A549 (cell line): Measurements from ENCODE around the gene LHFPL2. TPM values are rescaled to one million over a fixed set of nuclear protein-coding genes. Genes with fewer than 3 reads are reported as not detected.

ENCODE experiments used
- ATAC-seq, 2 experiments: fragments of 200-7000 bp in 1 of 2; fragments of >200 bp in 1 of 2; cut with Nextera tagmentation in 1 of 2; cut with Tn5 transposase in 1 of 2; 3 replicates each; pipeline versions ENCODE4 v1.8.0 to v1.9.1; 2018 to 2020; ENCODE audit warnings: mild to moderate bottlenecking in 1 of 2, moderate library complexity in 1 of 2
- CTCF ChIA-PET: fragments of 300-600 bp; sonication (Branson Sonifier 250); formaldehyde crosslinking; extraction: SDS; loops from one replicate; lab custom pipeline; 2021; ENCODE audit warnings: antibody characterized with exemption, inconsistent platforms; lab: Yijun Ruan, JAX
- POLR2A ChIA-PET: fragments of 350-600 bp; formaldehyde crosslinking; extraction: SDS; loops from one replicate; lab custom pipeline; 2021; ENCODE audit warnings: antibody characterized with exemption, inconsistent platforms; lab: Yijun Ruan, JAX
- DNase-seq, 2 experiments: peaks; one replicate each; pipeline versions ENCODE4 v3.0.0 to v3.0.0-alpha.2; 2011 to 2016; ENCODE audit warnings: low read depth in 1 of 2, low spot score in 1 of 2
- FAIRE-seq: peaks from 2 replicates; lab custom pipeline; 2011; peaks lifted over from hg19 to GRCh38; lab: Jason Lieb, UNC
- H3K27ac ChIP-seq, 2 experiments: fragments of >200 bp; sonication (Bioruptor Twin); formaldehyde crosslinking; 3 replicates each; pipeline ENCODE4 v1.5.1; 2016 to 2017
- H3K4me1 ChIP-seq: fragments of >200 bp; sonication (Bioruptor Twin); formaldehyde crosslinking; 3 replicates; pipeline ENCODE4 v1.6.1; 2016
- H3K4me2 ChIP-seq: fragments of >200 bp; sonication (Bioruptor Twin); formaldehyde crosslinking; 3 replicates; pipeline ENCODE4 v1.6.1; 2016
- H3K4me3 ChIP-seq: fragments of >200 bp; sonication (Bioruptor Twin); formaldehyde crosslinking; 3 replicates; pipeline ENCODE4 v1.5.1; 2016
- H3K9me3 ChIP-seq: fragments of >200 bp; sonication (Bioruptor Twin); formaldehyde crosslinking; 3 replicates; pipeline ENCODE4 v1.6.1; 2016
- CEBPB ChIP-seq, 2 experiments: fragments of >200 bp in 1 of 2; sonication (Bioruptor Twin) in 1 of 2; formaldehyde crosslinking in 1 of 2; IDR thresholded peaks; 2 replicates each; pipeline ENCODE4 v1.6.1; 2012 to 2016
- CHD2 ChIP-seq: fragments of 150-350 bp; IDR thresholded peaks from 2 replicates; pipeline ENCODE4 v1.6.1; 2014; ENCODE audit warnings: low read length; ENCODE audit not compliant: partially characterized antibody
- EHF ChIP-seq: fragments of 250-450 bp; sonication (Bioruptor Pico); IDR thresholded peaks from 2 replicates; pipeline ENCODE4 v1.5.0; 2020; ENCODE audit warnings: mild to moderate bottlenecking
- ELK1 ChIP-seq: fragments of 150-350 bp; IDR thresholded peaks from 2 replicates; pipeline ENCODE4 v1.6.1; 2014; ENCODE audit warnings: low read depth, mild to moderate bottlenecking, low read length
- EP300 ChIP-seq, 2 experiments: fragments of >200 bp; sonication (Bioruptor Twin); formaldehyde crosslinking; IDR thresholded peaks; 2 replicates in 1 of 2; 3 replicates in 1 of 2; pipeline ENCODE4 v1.6.1; 2016 to 2017
- ESRRA ChIP-seq: fragments of 150-350 bp; IDR thresholded peaks from 2 replicates; pipeline ENCODE4 v1.6.1; 2014; ENCODE audit warnings: mild to moderate bottlenecking, low read length, borderline replicate concordance
- FOSB ChIP-seq: fragments of 250-450 bp; sonication (Bioruptor Pico); IDR thresholded peaks from 2 replicates; pipeline ENCODE4 v1.5.0; 2020; ENCODE audit warnings: mild to moderate bottlenecking, moderate library complexity
- FOSL2 ChIP-seq, 2 experiments: fragments of 450-650 bp in 1 of 2; fragments of >200 bp in 1 of 2; sonication (Bioruptor Twin) in 1 of 2; formaldehyde crosslinking; IDR thresholded peaks; 2 replicates each; pipeline versions ENCODE4 v1.5.0 to v1.6.1; 2016 to 2020; ENCODE audit warnings: mild to moderate bottlenecking in 1 of 2, moderate library complexity in 1 of 2
- HDAC2 ChIP-seq: fragments of 200-600 bp; sonication (generic); IDR thresholded peaks from 2 replicates; pipeline ENCODE4 v1.6.1; 2016
- JUNB ChIP-seq: fragments of >200 bp; sonication (Bioruptor Twin); formaldehyde crosslinking; IDR thresholded peaks from 2 replicates; pipeline ENCODE4 v1.6.1; 2016
- KDM5A ChIP-seq: fragments of 200-600 bp; sonication (generic); IDR thresholded peaks from 2 replicates; pipeline ENCODE4 v1.6.1; 2016; ENCODE audit warnings: antibody characterized with exemption, mild to moderate bottlenecking
- MAZ ChIP-seq: fragments of 150-350 bp; IDR thresholded peaks from 2 replicates; pipeline ENCODE4 v1.6.1; 2014; ENCODE audit warnings: antibody characterized with exemption, low read depth, low read length, borderline replicate concordance
- NFE2L2 ChIP-seq: fragments of 150-350 bp; conservative IDR thresholded peaks from 2 replicates; pipeline ENCODE4 v1.6.1; 2014; ENCODE audit warnings: low read length
- PBX3 ChIP-seq: IDR thresholded peaks from 2 replicates; pipeline ENCODE4 v1.6.1; 2012
- PHF8 ChIP-seq: fragments of 200-600 bp; sonication (generic); IDR thresholded peaks from 2 replicates; pipeline ENCODE4 v1.6.1; 2016; ENCODE audit warnings: low read depth, mild to moderate bottlenecking, antibody characterized with exemption, moderate library complexity, borderline replicate concordance
- POLR2AphosphoS2 ChIP-seq: conservative IDR thresholded peaks from 2 replicates; pipeline ENCODE4 v1.6.1; 2012; ENCODE audit warnings: low read length, improper control_type of control experiment, inconsistent platforms
- RAD21 ChIP-seq, 2 experiments: fragments of >200 bp in 1 of 2; sonication (Bioruptor Twin) in 1 of 2; formaldehyde crosslinking in 1 of 2; IDR thresholded peaks in 1 of 2; conservative IDR thresholded peaks in 1 of 2; 2 replicates in 1 of 2; 3 replicates in 1 of 2; pipeline ENCODE4 v1.6.1; 2012 to 2018; ENCODE audit warnings: inconsistent platforms in 1 of 2
- RARB ChIP-seq: fragments of 250-450 bp; sonication (Bioruptor Pico); IDR thresholded peaks from 2 replicates; pipeline ENCODE4 v1.8.0; 2021; ENCODE audit warnings: mild to moderate bottlenecking, moderate library complexity
- RCOR1 ChIP-seq: fragments of 150-350 bp; IDR thresholded peaks from 2 replicates; pipeline ENCODE4 v1.6.1; 2014; ENCODE audit warnings: antibody characterized with exemption, low read length, low read depth
- RFX5 ChIP-seq: fragments of 450-650 bp; IDR thresholded peaks from 2 replicates; pipeline ENCODE4 v1.7.1; 2014; ENCODE audit warnings: antibody characterized with exemption, mild to moderate bottlenecking, moderate library complexity
- SMC3 ChIP-seq: fragments of >200 bp; sonication (Bioruptor Twin); formaldehyde crosslinking; IDR thresholded peaks from 3 replicates; pipeline ENCODE4 v1.6.1; 2018; ENCODE audit warnings: inconsistent platforms
- ZC3H11A ChIP-seq: fragments of 450-650 bp; IDR thresholded peaks from 2 replicates; pipeline ENCODE4 v1.6.1; 2014; ENCODE audit warnings: antibody characterized with exemption, mild to moderate bottlenecking
- ZNF302 ChIP-seq: fragments of 250-450 bp; sonication (Bioruptor Pico); IDR thresholded peaks from 2 replicates; pipeline ENCODE4 v1.9.0; 2021; ENCODE audit warnings: inconsistent platforms, mild to moderate bottlenecking, moderate library complexity
- WGBS: methylation state at CpG from one replicate; pipeline ENCODE4 v1.1.6; 2017; ENCODE audit errors: missing lambda C conversion rate; 5-methylcytosine and 5-hydroxymethylcytosine counted together
- polyA plus RNA-seq, 4 experiments: library from polyadenylated mRNA; depleted of rRNA in 3 of 4; stranded (reverse); fragments of >200 nt; fragmentation: RNase III in 1 of 4; extraction: RNeasy Plus Mini Kit Qiagen cat#74134 plus additional on column Dnase treatment in 1 of 4; gene quantifications; 2 replicates in 3 of 4; 3 replicates in 1 of 4; pipeline ENCODE4 v1.2.3, GENCODE V29; 2011 to 2017
- TF ChIP-seq, protein P1 (sequence below): fragments of >200 bp; sonication (Bioruptor Twin); formaldehyde crosslinking; IDR thresholded peaks from 3 replicates; pipeline ENCODE4 v1.6.1; 2016
- TF ChIP-seq, protein P2 (sequence below): IDR thresholded peaks from 2 replicates; pipeline ENCODE4 v1.6.1; 2012
- TF ChIP-seq, protein P3 (sequence below): fragments of 250-450 bp; sonication (Bioruptor Pico); IDR thresholded peaks from 2 replicates; pipeline ENCODE4 v1.5.0; 2020; ENCODE audit warnings: low read depth, mild to moderate bottlenecking, moderate library complexity

LHFPL2 gene
- polyA plus RNA-seq, 2 of the 4 experiments (the other 2 are of a cell fraction) = 24.9 to 41.7 TPM

- Histone ChIP-seq H3K4me3 (no peak overlapping the region), H3K9me3 (no peaks in the 10 kb centered on the region), H3K4me2 (no peak overlapping the region), H3K27ac (peak overlapping the region in 1 of 2 experiments; percentile 48; a peak in 1 of 6 replicates)
- 73% methylated on average over 2 of the region's 2 CpGs for WGBS
- no peak for ATAC-seq
- DNase-seq = no peak
- CTCF ChIA-PET = interaction anchor here (0.8 to 3.0 kb wide), 3 partner anchors 12 to 473 kb away, joined by 3 to 8 read pairs (median 5); no protein-coding TSS in a partner anchor
- TF ChIP-seq KDM5A (no peak), MAZ (no peak), FOSB (CRISPR knock-in tag) (no peak), PHF8 (no peak), EP300 (IDR thresholded peaks at IDR 0.05) (no peak), RARB (no peak), ESRRA (no peak), JUNB (no peak), PBX3 (no peak), ELK1 (no peak), RFX5 (no peak), NFE2L2 (no peak), HDAC2 (no peak)
- TF ChIP-seq, protein P1, sequence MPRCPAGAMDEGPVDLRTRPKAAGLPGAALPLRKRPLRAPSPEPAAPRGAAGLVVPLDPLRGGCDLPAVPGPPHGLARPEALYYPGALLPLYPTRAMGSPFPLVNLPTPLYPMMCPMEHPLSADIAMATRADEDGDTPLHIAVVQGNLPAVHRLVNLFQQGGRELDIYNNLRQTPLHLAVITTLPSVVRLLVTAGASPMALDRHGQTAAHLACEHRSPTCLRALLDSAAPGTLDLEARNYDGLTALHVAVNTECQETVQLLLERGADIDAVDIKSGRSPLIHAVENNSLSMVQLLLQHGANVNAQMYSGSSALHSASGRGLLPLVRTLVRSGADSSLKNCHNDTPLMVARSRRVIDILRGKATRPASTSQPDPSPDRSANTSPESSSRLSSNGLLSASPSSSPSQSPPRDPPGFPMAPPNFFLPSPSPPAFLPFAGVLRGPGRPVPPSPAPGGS = no peak
- TF ChIP-seq, all 56 proteins: peak for 0
- no peak for FAIRE-seq
- POLR2A ChIA-PET = interaction anchor here (1.0 kb wide), 1 partner anchor 22 kb away, joined by 3 read pairs; no protein-coding TSS in a partner anchor
- peaks cover 45% of the 10 kb centered on the region for H3K4me1 ChIP-seq
Observed at GRCh38 chr5:78507531-78507930, 141.0 kb downstream of the LHFPL2 start.

GRCh38 chr5:78506261-78507024, 142.1 kb downstream of the LHFPL2 start:
- H3K4me3 ChIP-seq = no peak overlapping the region

GRCh38 chr5:78505860-78506259, 142.7 kb downstream of the LHFPL2 start:
- TF ChIP-seq FOSL2 (IDR thresholded peaks at IDR 0.05) (no peak), FOSL2 (CRISPR knock-in tag; IDR thresholded peaks at IDR 0.05) (no peak), ZC3H11A (no peak), EHF (CRISPR knock-in tag) (no peak), EP300 (IDR thresholded peaks at IDR 0.05) (no peak), POLR2AphosphoS2 (no peak), SMC3 (no peak), RAD21 (conservative IDR thresholded peaks at IDR 0.05 in 1 of 2, IDR thresholded peaks at IDR 0.05 in 1 of 2) (no peak), CHD2 (no peak), CEBPB (IDR thresholded peaks at IDR 0.05) (no peak)
- TF ChIP-seq, protein P2, sequence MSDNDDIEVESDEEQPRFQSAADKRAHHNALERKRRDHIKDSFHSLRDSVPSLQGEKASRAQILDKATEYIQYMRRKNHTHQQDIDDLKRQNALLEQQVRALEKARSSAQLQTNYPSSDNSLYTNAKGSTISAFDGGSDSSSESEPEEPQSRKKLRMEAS = no peak
- TF ChIP-seq, protein P3, sequence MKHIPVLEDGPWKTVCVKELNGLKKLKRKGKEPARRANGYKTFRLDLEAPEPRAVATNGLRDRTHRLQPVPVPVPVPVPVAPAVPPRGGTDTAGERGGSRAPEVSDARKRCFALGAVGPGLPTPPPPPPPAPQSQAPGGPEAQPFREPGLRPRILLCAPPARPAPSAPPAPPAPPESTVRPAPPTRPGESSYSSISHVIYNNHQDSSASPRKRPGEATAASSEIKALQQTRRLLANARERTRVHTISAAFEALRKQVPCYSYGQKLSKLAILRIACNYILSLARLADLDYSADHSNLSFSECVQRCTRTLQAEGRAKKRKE (CRISPR knock-in tag) = no peak
- ATAC-seq (no peak), FAIRE-seq (no peak), DNase-seq (no peak)
- H3K4me3 ChIP-seq = no peak overlapping the region
- H3K9me3 ChIP-seq = no peaks in the 10 kb centered on the region
- H3K4me2 ChIP-seq = no peak overlapping the region
- H3K4me1 ChIP-seq = peaks cover 45% of the 10 kb centered on the region
- ChIA-PET POLR2A (interaction anchor here (1.0 kb wide), 1 partner anchor 21 kb away, joined by 6 read pairs; no protein-coding TSS in a partner anchor), CTCF (interaction anchor here (1.3 to 1.6 kb wide), 3 partner anchors 12 to 32 kb away, joined by 3 to 5 read pairs (median 4); no protein-coding TSS in a partner anchor)
- WGBS = 86% methylated on average over 2 of the region's 2 CpGs
- H3K27ac ChIP-seq = 0 out of 6 replicates have a peak overlapping the region, but pooled peaks of 1 of the 2 experiments have one; percentile 7

More at GRCh38 chr5:78506261-78507024, 142.1 kb downstream of the LHFPL2 start:
- TF ChIP-seq HDAC2 (no peak), EP300 (IDR thresholded peaks at IDR 0.05) (no peak), RCOR1 (no peak), ESRRA (no peak), ZNF302 (CRISPR knock-in tag) (no peak), MAZ (no peak)
- TF ChIP-seq, protein P3 (CRISPR knock-in tag) = no peak
- TF ChIP-seq, all 56 proteins: peak for 0
- DNase-seq (no peak), ATAC-seq (no peak), FAIRE-seq (no peak)
- no peaks in the 10 kb centered on the region for H3K9me3 ChIP-seq
- CTCF ChIA-PET = interaction anchor here (0.6 to 1.6 kb wide), 2 partner anchors 13 to 17 kb away, joined by 3 to 5 read pairs; no protein-coding TSS in a partner anchor
- POLR2A ChIA-PET = no interaction called here
- H3K4me2 ChIP-seq = no peak overlapping the region
- peaks cover 45% of the 10 kb centered on the region for H3K4me1 ChIP-seq
- WGBS = 89% methylated on average over 2 of the region's 2 CpGs
- H3K27ac ChIP-seq = peak overlapping the region in 1 of 2 experiments; percentile 41; a peak in 1 of 6 replicates
